ENCODE measurements around the gene NBPF3.

GRCh38 chr1:21530368-21531016, 90.6 kb downstream of the NBPF3 start:
- TF ChIP-seq POLR2A (IDR thresholded peaks at IDR 0.05; ENCODE audit: low read depth, low read length) (no peak), POLR2AphosphoS5 (IDR thresholded peaks at IDR 0.05; ENCODE audit: low read depth, low read length) (no peak)
